Astrocyte (in vitro differentiated cells and primary cell): ENCODE data around the gene PPP2R5A. TPM values are rescaled to one million over a fixed set of nuclear protein-coding genes. Genes with fewer than 3 reads are reported as not detected.
A peak's percentile ranks its signal among the peaks of the same experiment; 100 is the strongest.

Experiments
- DNase-seq: peaks from one replicate; pipeline ENCODE4 v3.0.0-alpha.2; 2010; ENCODE audit warnings: low read depth
- FAIRE-seq: peaks from 2 replicates; lab custom pipeline; 2011; peaks lifted over from hg19 to GRCh38; lab: Jason Lieb, UNC
- H2AFZ ChIP-seq: 2 replicates; pipeline ENCODE4 v1.6.0; 2012; ENCODE audit warnings: low read depth, low read length, inconsistent platforms
- H3K27ac ChIP-seq: 2 replicates; pipeline ENCODE4 v1.5.1; 2011; ENCODE audit warnings: low read depth, low read length, inconsistent platforms
- H3K27me3 ChIP-seq: 2 replicates; pipeline ENCODE4 v1.6.0; 2011; ENCODE audit warnings: low read length, inconsistent platforms; ENCODE audit not compliant: insufficient read depth
- H3K36me3 ChIP-seq: 2 replicates; pipeline ENCODE4 v1.5.1; 2011; ENCODE audit warnings: low read length, inconsistent platforms; ENCODE audit not compliant: insufficient read depth
- H3K4me1 ChIP-seq: 2 replicates; pipeline ENCODE4 v1.5.1; 2011; ENCODE audit warnings: low read length, inconsistent platforms; ENCODE audit not compliant: insufficient read depth
- H3K4me2 ChIP-seq: 2 replicates; pipeline ENCODE4 v1.6.0; 2012; ENCODE audit warnings: low read length, inconsistent platforms
- H3K4me3 ChIP-seq: 2 replicates; pipeline ENCODE4 v1.5.1; 2011; ENCODE audit warnings: low read depth, mild to moderate bottlenecking, low read length, inconsistent platforms; ENCODE audit not compliant: insufficient read depth
- H3K79me2 ChIP-seq: 2 replicates; pipeline ENCODE4 v1.6.0; 2012; ENCODE audit warnings: mild to moderate bottlenecking, low read length, inconsistent platforms; ENCODE audit not compliant: insufficient read depth
- H3K9ac ChIP-seq: 2 replicates; pipeline ENCODE4 v1.6.0; 2012; ENCODE audit warnings: mild to moderate bottlenecking, low read length, inconsistent platforms
- H3K9me3 ChIP-seq: 2 replicates; pipeline ENCODE4 v1.5.1; 2012; ENCODE audit warnings: low read depth, mild to moderate bottlenecking, low read length, inconsistent platforms; ENCODE audit not compliant: insufficient read depth
- H4K20me1 ChIP-seq: 2 replicates; pipeline ENCODE4 v1.6.0; 2012; ENCODE audit warnings: low read length, inconsistent platforms; ENCODE audit not compliant: insufficient read depth
- H3K27ac Mint-ChIP-seq: one replicate; pipeline ENCODE4 v1.8.0; 2021; ENCODE audit warnings: mild to moderate bottlenecking, mixed read lengths; ENCODE audit not compliant: unreplicated experiment
- H3K27me3 Mint-ChIP-seq: one replicate; pipeline ENCODE4 v1.8.0; 2021; ENCODE audit warnings: low read depth, mixed read lengths; ENCODE audit not compliant: unreplicated experiment
- H3K36me3 Mint-ChIP-seq: one replicate; pipeline ENCODE4 v1.8.0; 2021; ENCODE audit warnings: low read depth, mixed read lengths; ENCODE audit not compliant: unreplicated experiment
- H3K4me1 Mint-ChIP-seq: one replicate; pipeline ENCODE4 v1.8.0; 2021; ENCODE audit warnings: low read depth, mixed read lengths; ENCODE audit not compliant: unreplicated experiment
- H3K4me3 Mint-ChIP-seq: one replicate; pipeline ENCODE4 v1.8.0; 2021; ENCODE audit warnings: mild to moderate bottlenecking, moderate library complexity, mixed read lengths; ENCODE audit not compliant: unreplicated experiment
- H3K9me3 Mint-ChIP-seq: one replicate; pipeline ENCODE4 v1.8.0; 2021; ENCODE audit warnings: mild to moderate bottlenecking, mixed read lengths; ENCODE audit not compliant: unreplicated experiment
- CTCF ChIP-seq: IDR thresholded peaks from 2 replicates; pipeline ENCODE4 v1.5.1; 2011; ENCODE audit warnings: low read depth, mild to moderate bottlenecking, inconsistent platforms, low read length, moderate library complexity; ENCODE audit not compliant: insufficient read depth
- EZH2 ChIP-seq: IDR thresholded peaks from 2 replicates; pipeline ENCODE4 v1.6.1; 2012; ENCODE audit warnings: mild to moderate bottlenecking, low read length, inconsistent platforms; ENCODE audit not compliant: insufficient read depth
- total RNA-seq: library from RNA; stranded (reverse); gene quantifications from 2 replicates; pipeline ENCODE4 v1.2.1, GENCODE V29; 2021

The PPP2R5A gene
- total RNA-seq, 1 donor from 2014 or later, result 13.2 TPM

GRCh38 chr1:212323066-212323465 lies 37.9 kb downstream of the PPP2R5A start:
- no peaks in the 10 kb centered on the region for H3K27me3 Mint-ChIP-seq
- H3K27ac Mint-ChIP-seq, result no peak overlapping the region
- H3K9me3 Mint-ChIP-seq, result no peaks in the 10 kb centered on the region
- TF ChIP-seq CTCF, result no peak
- Histone ChIP-seq H3K27me3 (no peaks in the 10 kb centered on the region), H3K4me3 (no peak overlapping the region), H3K9me3 (no peaks in the 10 kb centered on the region), H3K36me3 (no peaks in the 10 kb centered on the region), H3K4me1 (no peaks in the 10 kb centered on the region), H2AFZ (no peak overlapping the region), H3K79me2 (no peaks in the 10 kb centered on the region), H3K4me2 (no peak overlapping the region), H4K20me1 (peaks cover 4% of the 10 kb centered on the region), H3K27ac (no peak overlapping the region), H3K9ac (no peak overlapping the region)
- no peaks in the 10 kb centered on the region for H3K36me3 Mint-ChIP-seq
- no peak overlapping the region for H3K4me3 Mint-ChIP-seq
- FAIRE-seq (no peak), DNase-seq (no peak)
- peaks cover 1% of the 10 kb centered on the region for H3K4me1 Mint-ChIP-seq

DNA sequence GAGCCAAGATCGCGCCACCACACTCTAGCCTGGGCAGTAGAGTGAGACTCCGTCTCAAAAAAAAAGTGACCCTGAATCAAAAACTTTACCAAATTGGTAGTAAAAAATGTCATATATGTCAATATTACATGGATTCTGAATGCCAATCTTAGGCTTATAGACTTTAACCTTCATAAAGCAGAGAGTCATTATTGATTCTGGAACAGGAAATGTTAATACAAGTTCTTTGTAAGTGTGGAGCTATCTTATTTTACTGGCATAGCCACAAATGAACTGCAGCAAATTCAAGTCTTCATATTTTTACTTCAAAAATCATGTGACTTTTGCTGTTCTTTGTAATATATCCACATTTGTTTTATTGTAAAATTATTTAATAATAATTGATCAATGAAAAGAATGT lies 41.3 kb downstream of the PPP2R5A start:
- FAIRE-seq (no peak), DNase-seq (no peak)
- Histone ChIP-seq H3K9ac (no peak overlapping the region), H3K79me2 (no peaks in the 10 kb centered on the region), H3K36me3 (no peaks in the 10 kb centered on the region), H3K9me3 (no peaks in the 10 kb centered on the region), H3K4me2 (no peak overlapping the region), H2AFZ (no peak overlapping the region), H3K27me3 (no peaks in the 10 kb centered on the region), H3K4me3 (no peak overlapping the region), H4K20me1 (peaks cover 4% of the 10 kb centered on the region), H3K4me1 (no peaks in the 10 kb centered on the region), H3K27ac (no peak overlapping the region)
- no peak for TF ChIP-seq EZH2
- no peak for TF ChIP-seq CTCF
- H3K27me3 Mint-ChIP-seq, result no peaks in the 10 kb centered on the region
- H3K4me1 Mint-ChIP-seq, result peaks cover 5% of the 10 kb centered on the region
- no peak overlapping the region for H3K4me3 Mint-ChIP-seq
- H3K36me3 Mint-ChIP-seq, result no peaks in the 10 kb centered on the region
- no peak overlapping the region for H3K27ac Mint-ChIP-seq
- no peaks in the 10 kb centered on the region for H3K9me3 Mint-ChIP-seq

DNA sequence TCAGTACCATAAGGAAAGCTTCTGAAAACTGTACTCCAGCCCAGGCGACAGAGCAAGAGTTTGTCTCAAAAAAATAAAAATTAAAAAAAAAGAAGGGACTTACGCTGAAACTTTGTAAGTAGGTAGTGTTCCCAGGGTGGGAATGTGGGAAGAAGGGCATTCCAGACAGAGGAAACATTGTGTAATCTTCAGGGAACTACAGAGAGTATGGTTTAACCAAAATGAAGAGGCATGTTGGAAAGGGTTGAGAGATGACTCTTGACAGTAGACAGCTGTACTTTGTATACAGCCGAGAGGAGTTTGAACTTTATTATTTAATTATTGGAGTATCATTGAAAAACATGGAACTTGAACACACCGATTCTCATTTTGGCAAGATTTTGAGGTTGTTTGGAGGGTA lies 43.0 kb downstream of the PPP2R5A start:
- H3K27ac ChIP-seq, result no peak overlapping the region
- H3K9me3 ChIP-seq, result no peaks in the 10 kb centered on the region
- H3K4me3 Mint-ChIP-seq, result no peak overlapping the region
- no peaks in the 10 kb centered on the region for H3K79me2 ChIP-seq
- H3K36me3 ChIP-seq, result no peaks in the 10 kb centered on the region
- no peaks in the 10 kb centered on the region for H3K27me3 ChIP-seq
- no peak for FAIRE-seq
- no peaks in the 10 kb centered on the region for H3K9me3 Mint-ChIP-seq
- no peaks in the 10 kb centered on the region for H3K27me3 Mint-ChIP-seq
- no peaks in the 10 kb centered on the region for H3K36me3 Mint-ChIP-seq
- H3K4me3 ChIP-seq, result no peak overlapping the region
- no peak overlapping the region for H2AFZ ChIP-seq
- TF ChIP-seq EZH2 (no peak), CTCF (no peak)
- no peak overlapping the region for H3K4me2 ChIP-seq
- no peak overlapping the region for H3K9ac ChIP-seq
- DNase-seq, result peak; percentile 7
- H4K20me1 ChIP-seq, result peaks cover 4% of the 10 kb centered on the region
- H3K27ac Mint-ChIP-seq, result no peak overlapping the region
- H3K4me1 ChIP-seq, result no peaks in the 10 kb centered on the region
- H3K4me1 Mint-ChIP-seq, result peaks cover 5% of the 10 kb centered on the region
